ENCODE results near the gene RSL24D1. TPM values are rescaled to one million over a fixed set of nuclear protein-coding genes. Genes with fewer than 3 reads are reported as not detected.

The RSL24D1 gene
- total RNA-seq (2021; ENCODE audit: unreplicated experiment) = 149 TPM
- 57.6 and 69.0 TPM in 2 replicates for polyA plus RNA-seq (2012)
- percentile 98 among the genes with signal in this experiment for Bru-seq, nascent RNA
- BruChase-seq, experiment 1, labeled RNA remaining after a 6-hour chase = percentile 98 among the genes with signal in this experiment
- BruChase-seq, experiment 2, labeled RNA remaining after a 2-hour chase = percentile 97 among the genes with signal in this experiment
- long read RNA-seq, transcript RSL24D1-201 (6 exons, 2,015 nt) = major isoform, 256 of 280 reads
- long read RNA-seq, partial matches to known transcripts = 5 of 280 reads
- long read RNA-seq, other reads (novel, unspliced or antisense) = 19 of 280 reads

GRCh38 chr15:55196458-55197361, at the start of gene RSL24D1:
TSS of gene RSL24D1 (minus strand) at chr15:55196941. CDS start at chr15:55196890, 51 bp downstream.
- peak; percentile 97 for DNase-seq (ENCODE audit: low read depth, low spot score)
- Histone ChIP-seq H3K79me2 (ENCODE audit: insufficient read depth, low read length) (peaks cover 51% of the 10 kb centered on the region), H3K9me3 (ENCODE audit: control insufficient read depth in 1 of 2, insufficient read depth in 1 of 2, low read depth in 1 of 2, low read length in 2 of 2) (no peaks in the 10 kb centered on the region), H2AFZ (ENCODE audit: low read depth, low read length, poor library complexity, severe bottlenecking) (peak within 1 kb of the TSS; percentile 84), H3K27me3 (ENCODE audit: insufficient read depth, low read length) (no peaks in the 10 kb centered on the region), H3K9me2 (ENCODE audit: insufficient read depth) (no peaks in the 10 kb centered on the region), H3K4me3 (replicated peaks in 1 of 2; ENCODE audit: low read depth in 1 of 2, low read length in 2 of 2) (peak within 1 kb of the TSS; percentile 83 to 86), H3K9ac (ENCODE audit: low read length) (peak within 1 kb of the TSS; percentile 89), H4K20me1 (ENCODE audit: insufficient read depth) (peaks cover 10% of the 10 kb centered on the region; the same call in 1 of the 2 replicates), H3K4me1 (ENCODE audit: control insufficient read depth in 1 of 2, insufficient read depth in 2 of 2, low read length in 2 of 2) (peaks cover 15 to 21% of the 10 kb centered on the region in 2 experiments; a peak in 3 of 4 replicates), H3K27ac (ENCODE audit: low read depth, low read length) (peak within 1 kb of the TSS; percentile 86), H3K36me3 (ENCODE audit: control insufficient read depth in 1 of 2, insufficient read depth in 2 of 2, low read length in 2 of 2) (peaks cover 10 to 14% of the 10 kb centered on the region in 2 experiments; a peak in 2 of 4 replicates), H3K4me2 (ENCODE audit: low read length) (peak within 1 kb of the TSS; percentile 85)
- intact Hi-C loops (cut with micrococcal nuclease) = no loop called here
- ChIA-PET CTCF (interaction anchor here (0.6 to 1.9 kb wide), 7 partner anchors 11 to 239 kb away, joined by 3 to 9 read pairs (median 5); partner anchors contain the start of genes CCPG1, PIERCE2, PIGB and PIGBOS1), RAD21 (ENCODE audit: low non-redundant PET in 1 of 2, low total read pairs in 2 of 2, uncharacterized antibody in 2 of 2, unreplicated experiment in 2 of 2) (no interaction called here), POLR2A (interaction anchor here (0.8 to 1.7 kb wide), 5 partner anchors 8 to 211 kb away, joined by 3 to 6 read pairs (median 3); partner anchors contain the start of genes CCPG1, PIERCE2, PIGB and PIGBOS1)
- ATAC-seq = peak; percentile 99
- BruUV-seq (replicated peaks) = TSS peak; percentile 61
- TF ChIP-seq JUND (IDR thresholded peaks at IDR 0.05) (0 out of 2 replicates have a peak, but pooled peaks have one; percentile 3), CEBPB (IDR thresholded peaks at IDR 0.05; ENCODE audit: low read depth) (peak; percentile 85), SRF (IDR thresholded peaks at IDR 0.05; ENCODE audit: low read depth) (no peak; the same call in 1 of the 2 replicates), EZH2 (IDR thresholded peaks at IDR 0.05) (no peak), ELF1 (IDR thresholded peaks at IDR 0.05; ENCODE audit: borderline replicate concordance, low read depth) (peak; percentile 57), POLR2A (IDR thresholded peaks at IDR 0.05; ENCODE audit: borderline replicate concordance, extremely low read depth, insufficient read depth, insufficient read length) (peak; percentile 95), ZNF274 (IDR thresholded peaks at IDR 0.05; ENCODE audit: low read depth, low read length) (no peak), YY1 (IDR thresholded peaks at IDR 0.05; ENCODE audit: extremely low read depth, insufficient replicate concordance, low read depth, low read length) (peak; percentile 7), ATF3 (IDR thresholded peaks at IDR 0.05) (no peak), RAD21 (IDR thresholded peaks at IDR 0.05; ENCODE audit: low read depth) (no peak), ZFX (IDR thresholded peaks at IDR 0.05) (0 out of 2 replicates have a peak, but pooled peaks have one; percentile 40), FOSL1 (IDR thresholded peaks at IDR 0.05; ENCODE audit: low read depth) (no peak), CBX3 (IDR thresholded peaks at IDR 0.05; ENCODE audit: low read depth) (peak; percentile 59; the same call in 1 of the 2 replicates), CTCF (IDR thresholded peaks at IDR 0.05 in 2 of 3, conservative IDR thresholded peaks at IDR 0.05 in 1 of 3; ENCODE audit: borderline replicate concordance in 1 of 3, insufficient read depth in 1 of 3, low read depth in 2 of 3, low read length in 2 of 3) (peak in 2 of 3 experiments; percentile 26 to 31; a peak in 3 of 6 replicates), TCF7L2 (IDR thresholded peaks at IDR 0.05; ENCODE audit: borderline replicate concordance, extremely low read depth, insufficient read depth, insufficient read length) (no peak), EZH2phosphoT487 (IDR thresholded peaks at IDR 0.05; ENCODE audit: borderline replicate concordance) (no peak), ZBTB33 (IDR thresholded peaks at IDR 0.05; ENCODE audit: extremely low read depth, insufficient replicate concordance, low read length) (peak; percentile 92), POLR2AphosphoS5 (IDR thresholded peaks at IDR 0.05; ENCODE audit: low read depth, low read length) (peak; percentile 94), EGR1 (IDR thresholded peaks at IDR 0.05; ENCODE audit: low read depth) (no peak)
